ENCODE measurements around the gene ALDH1A1.

The ALDH1A1 gene

GRCh38 chr9:72974501-72974900, 21.6 kb upstream of the ALDH1A1 start:
- ChIA-PET POLR2A (no interaction called here), CTCF (no interaction called here)
- no peak for DNase-seq (ENCODE audit: extremely low spot score)
- TF ChIP-seq ARNT (IDR thresholded peaks at IDR 0.05) (no peak), FOXA1 (IDR thresholded peaks at IDR 0.05) (no peak), BHLHE40 (IDR thresholded peaks at IDR 0.05; ENCODE audit: borderline replicate concordance) (no peak), NFRKB (IDR thresholded peaks at IDR 0.05) (no peak), ELF4 (IDR thresholded peaks at IDR 0.05) (no peak), L3MBTL2 (conservative IDR thresholded peaks at IDR 0.05) (no peak), SP1 (IDR thresholded peaks at IDR 0.05) (no peak), LEF1 (IDR thresholded peaks at IDR 0.05; ENCODE audit: borderline replicate concordance) (no peak), SUZ12 (IDR thresholded peaks at IDR 0.05) (no peak), FOXK2 (IDR thresholded peaks at IDR 0.05) (no peak), TARDBP (IDR thresholded peaks at IDR 0.05) (no peak)

- ChIA-PET CTCF (no interaction called here), POLR2A (no interaction called here)
- DNase-seq (ENCODE audit: extremely low spot score): no peak
- no peak for TF ChIP-seq PKNOX1 (IDR thresholded peaks at IDR 0.05)
- no peak for TF ChIP-seq SP1 (IDR thresholded peaks at IDR 0.05)
- TF ChIP-seq FOXK2 (IDR thresholded peaks at IDR 0.05): no peak
- no peak for TF ChIP-seq HDGF (IDR thresholded peaks at IDR 0.05; ENCODE audit: borderline replicate concordance)
- TF ChIP-seq CTBP1 (IDR thresholded peaks at IDR 0.05; ENCODE audit: borderline replicate concordance): no peak
- no peak for TF ChIP-seq FOXM1 (IDR thresholded peaks at IDR 0.05; ENCODE audit: borderline replicate concordance)
- no peak for TF ChIP-seq NFRKB (IDR thresholded peaks at IDR 0.05)
- no peak for TF ChIP-seq LEF1 (IDR thresholded peaks at IDR 0.05; ENCODE audit: borderline replicate concordance)
- no peak for TF ChIP-seq ELF4 (IDR thresholded peaks at IDR 0.05)
- no peak for TF ChIP-seq ARNT (IDR thresholded peaks at IDR 0.05)
- no peak for TF ChIP-seq SUZ12 (IDR thresholded peaks at IDR 0.05)
- TF ChIP-seq L3MBTL2 (conservative IDR thresholded peaks at IDR 0.05): no peak
- TF ChIP-seq ZNF384 (IDR thresholded peaks at IDR 0.05): no peak
- no peak for TF ChIP-seq FOXA1 (IDR thresholded peaks at IDR 0.05)
Observed at GRCh38 chr9:72972636-72973035, 19.8 kb upstream of the ALDH1A1 start.

- DNase-seq (ENCODE audit: extremely low spot score): no peak
- POLR2A ChIA-PET: no interaction called here
- TF ChIP-seq ARNT (IDR thresholded peaks at IDR 0.05) (no peak), FOXA1 (IDR thresholded peaks at IDR 0.05) (no peak), ZNF384 (IDR thresholded peaks at IDR 0.05) (no peak), TARDBP (IDR thresholded peaks at IDR 0.05) (no peak), PKNOX1 (IDR thresholded peaks at IDR 0.05) (no peak), L3MBTL2 (conservative IDR thresholded peaks at IDR 0.05) (no peak), FOXM1 (IDR thresholded peaks at IDR 0.05; ENCODE audit: borderline replicate concordance) (no peak), CTBP1 (IDR thresholded peaks at IDR 0.05; ENCODE audit: borderline replicate concordance) (no peak), SUZ12 (IDR thresholded peaks at IDR 0.05) (no peak), LEF1 (IDR thresholded peaks at IDR 0.05; ENCODE audit: borderline replicate concordance) (no peak), NFRKB (IDR thresholded peaks at IDR 0.05) (no peak), ELF4 (IDR thresholded peaks at IDR 0.05) (no peak)
- CTCF ChIA-PET: interaction anchor here (0.7 kb wide), 1 partner anchor 43 kb away, joined by 3 read pairs; no protein-coding TSS in a partner anchor
Observed at GRCh38 chr9:72971411-72971810, 18.6 kb upstream of the ALDH1A1 start.

GRCh38 chr9:72960446-72960845, 7.6 kb upstream of the ALDH1A1 start:
- TF ChIP-seq FOXM1 (IDR thresholded peaks at IDR 0.05; ENCODE audit: borderline replicate concordance): no peak
- no peak for TF ChIP-seq CTBP1 (IDR thresholded peaks at IDR 0.05; ENCODE audit: borderline replicate concordance)
- TF ChIP-seq SUZ12 (IDR thresholded peaks at IDR 0.05): no peak
- no peak for TF ChIP-seq BHLHE40 (IDR thresholded peaks at IDR 0.05; ENCODE audit: borderline replicate concordance)
- no peak for TF ChIP-seq FOXK2 (IDR thresholded peaks at IDR 0.05)
- no peak for TF ChIP-seq NFRKB (IDR thresholded peaks at IDR 0.05)
- TF ChIP-seq SP1 (IDR thresholded peaks at IDR 0.05): no peak
- TF ChIP-seq L3MBTL2 (conservative IDR thresholded peaks at IDR 0.05): no peak
- TF ChIP-seq ELF4 (IDR thresholded peaks at IDR 0.05): no peak
- TF ChIP-seq FOXA1 (IDR thresholded peaks at IDR 0.05): no peak
- no peak for TF ChIP-seq TARDBP (IDR thresholded peaks at IDR 0.05)
- TF ChIP-seq LEF1 (IDR thresholded peaks at IDR 0.05; ENCODE audit: borderline replicate concordance): no peak
- no peak for DNase-seq (ENCODE audit: extremely low spot score)
- CTCF ChIA-PET: no interaction called here
- POLR2A ChIA-PET: no interaction called here

GRCh38 chr9:72958485-72959281, 5.8 kb upstream of the ALDH1A1 start:
- POLR2A ChIA-PET: no interaction called here
- TF ChIP-seq ZNF384 (IDR thresholded peaks at IDR 0.05): no peak
- no peak for TF ChIP-seq ELF4 (IDR thresholded peaks at IDR 0.05)
- no peak for TF ChIP-seq CTBP1 (IDR thresholded peaks at IDR 0.05; ENCODE audit: borderline replicate concordance)
- TF ChIP-seq PKNOX1 (IDR thresholded peaks at IDR 0.05): no peak
- CTCF ChIA-PET: no interaction called here
- DNase-seq (ENCODE audit: extremely low spot score): no peak

GRCh38 chr9:72955571-72955970, 2.7 kb upstream of the ALDH1A1 start:
- no peak for TF ChIP-seq HDGF (IDR thresholded peaks at IDR 0.05; ENCODE audit: borderline replicate concordance)
- ChIA-PET CTCF (no interaction called here), POLR2A (no interaction called here)
- no peak for DNase-seq (ENCODE audit: extremely low spot score)

GRCh38 chr9:72955126-72955455, 2.2 kb upstream of the ALDH1A1 start:
- CTCF ChIA-PET: no interaction called here
- POLR2A ChIA-PET: no interaction called here
- no peak for TF ChIP-seq ELF4 (IDR thresholded peaks at IDR 0.05)
- TF ChIP-seq FOXK2 (IDR thresholded peaks at IDR 0.05): no peak
- TF ChIP-seq ARNT (IDR thresholded peaks at IDR 0.05): no peak
- no peak for TF ChIP-seq SUZ12 (IDR thresholded peaks at IDR 0.05)
- no peak for TF ChIP-seq PKNOX1 (IDR thresholded peaks at IDR 0.05)
- no peak for TF ChIP-seq ZNF384 (IDR thresholded peaks at IDR 0.05)
- TF ChIP-seq SP1 (IDR thresholded peaks at IDR 0.05): no peak
- no peak for TF ChIP-seq FOXA1 (IDR thresholded peaks at IDR 0.05)
- no peak for TF ChIP-seq L3MBTL2 (conservative IDR thresholded peaks at IDR 0.05)
- no peak for TF ChIP-seq HDGF (IDR thresholded peaks at IDR 0.05; ENCODE audit: borderline replicate concordance)
- no peak for TF ChIP-seq BHLHE40 (IDR thresholded peaks at IDR 0.05; ENCODE audit: borderline replicate concordance)
- DNase-seq (ENCODE audit: extremely low spot score): no peak
